Astrocyte of the spinal cord (primary cell): ENCODE results near the gene METRNL.

Experiments
- DNase-seq: peaks from one replicate; pipeline ENCODE4 v3.0.0; 2011; ENCODE audit warnings: low read depth, low spot score
- H3K4me3 ChIP-seq: 2 replicates; pipeline ENCODE4 v1.5.1; 2011; ENCODE audit warnings: low read depth, mild to moderate bottlenecking, low read length, moderate library complexity
- CTCF ChIP-seq: IDR thresholded peaks from 2 replicates; pipeline ENCODE4 v1.5.1; 2012; ENCODE audit warnings: low read depth, mild to moderate bottlenecking, low read length, inconsistent platforms
- in situ Hi-C: cut with HindIII; loops from 2 replicates; pipeline ENCODE4 v1.10.0; 2017; ENCODE audit warnings: low sequenced_read_pairs

METRNL gene

GRCh38 chr17:83104577-83105505, 25.4 kb downstream of the METRNL start:
- in situ Hi-C loops = no loop called here
- no peak overlapping the region for H3K4me3 ChIP-seq
- TF ChIP-seq CTCF = no peak
- no peak for DNase-seq

GRCh38 chr17:83105512-83105911, 26.1 kb downstream of the METRNL start:
- TF ChIP-seq CTCF = no peak
- no peak overlapping the region for H3K4me3 ChIP-seq
- no peak for DNase-seq
- in situ Hi-C loops = no loop called here

GRCh38 chr17:83106056-83106588, 26.7 kb downstream of the METRNL start:
- peak; percentile 24 for DNase-seq
- in situ Hi-C loops = no loop called here
- no peak for TF ChIP-seq CTCF

GRCh38 chr17:83106913-83107655, 27.7 kb downstream of the METRNL start:
- in situ Hi-C loops = no loop called here
- no peak for DNase-seq
- no peak for TF ChIP-seq CTCF
- no peak overlapping the region for H3K4me3 ChIP-seq

More at GRCh38 chr17:83106056-83106588, 26.7 kb downstream of the METRNL start:
- no peak overlapping the region for H3K4me3 ChIP-seq

- DNase-seq = no peak
- in situ Hi-C loops = no loop called here
- no peak for TF ChIP-seq CTCF
- H3K4me3 ChIP-seq = no peak overlapping the region
Measured at GRCh38 chr17:83107656-83108048, 28.2 kb downstream of the METRNL start.

GRCh38 chr17:83108709-83109108, 29.3 kb downstream of the METRNL start:
- TF ChIP-seq CTCF = no peak
- in situ Hi-C loops = no loop called here
- DNase-seq = no peak
- no peak overlapping the region for H3K4me3 ChIP-seq
